GM10266 (cell line): Measurements from ENCODE around the gene WDR83.

Experiments
- DNase-seq: peaks from one replicate; pipeline ENCODE4 v3.0.0; 2012; ENCODE audit errors: extremely low spot score
- TF ChIP-seq, protein P1 (sequence below): IDR thresholded peaks from 2 replicates; pipeline ENCODE4 v1.5.1; 2012; ENCODE audit warnings: mild to moderate bottlenecking, low read depth; ENCODE audit not compliant: control insufficient read depth, insufficient read depth; ENCODE audit errors: missing control alignments

WDR83 gene

DNA sequence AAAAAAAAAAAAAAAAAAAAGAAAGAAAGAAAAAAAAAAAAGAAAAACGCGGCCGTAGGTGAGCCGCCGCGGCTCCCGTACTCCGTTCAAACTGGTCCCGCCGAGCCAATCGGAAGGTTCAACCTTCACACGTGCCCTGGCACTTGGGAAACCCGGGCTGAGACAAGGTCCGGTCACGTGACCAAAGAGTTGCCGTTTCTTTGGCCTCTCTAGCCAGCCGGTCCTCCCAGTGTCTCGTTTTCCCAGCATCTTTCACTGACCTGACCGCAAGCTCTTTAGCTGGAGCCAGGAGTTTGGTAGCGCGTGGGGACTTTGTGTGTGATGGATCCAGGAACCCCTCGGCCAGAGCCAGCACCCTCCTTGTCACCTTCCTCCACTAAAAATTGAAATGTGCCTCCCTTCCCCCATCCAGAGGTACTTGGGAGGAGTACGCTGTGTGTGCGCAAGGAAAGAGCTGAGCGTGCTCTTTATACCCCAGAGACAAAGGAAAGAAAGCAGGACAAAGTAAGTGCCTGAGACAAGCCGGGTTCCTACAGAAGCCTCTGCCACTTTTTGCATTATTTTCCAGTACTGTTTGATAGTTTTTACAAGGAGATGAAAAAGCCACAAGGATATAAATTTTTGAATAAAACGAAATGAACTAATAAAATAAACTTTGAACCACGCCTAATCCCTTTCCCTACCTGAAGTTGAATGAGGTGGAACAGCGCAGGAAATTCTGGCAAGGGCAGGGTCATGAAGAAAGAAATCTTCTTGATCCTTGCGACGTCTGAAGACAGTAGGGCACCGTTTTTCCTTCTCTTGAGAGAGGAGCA is 56.2 kb downstream of the WDR83 start:
- TF ChIP-seq, protein P1, sequence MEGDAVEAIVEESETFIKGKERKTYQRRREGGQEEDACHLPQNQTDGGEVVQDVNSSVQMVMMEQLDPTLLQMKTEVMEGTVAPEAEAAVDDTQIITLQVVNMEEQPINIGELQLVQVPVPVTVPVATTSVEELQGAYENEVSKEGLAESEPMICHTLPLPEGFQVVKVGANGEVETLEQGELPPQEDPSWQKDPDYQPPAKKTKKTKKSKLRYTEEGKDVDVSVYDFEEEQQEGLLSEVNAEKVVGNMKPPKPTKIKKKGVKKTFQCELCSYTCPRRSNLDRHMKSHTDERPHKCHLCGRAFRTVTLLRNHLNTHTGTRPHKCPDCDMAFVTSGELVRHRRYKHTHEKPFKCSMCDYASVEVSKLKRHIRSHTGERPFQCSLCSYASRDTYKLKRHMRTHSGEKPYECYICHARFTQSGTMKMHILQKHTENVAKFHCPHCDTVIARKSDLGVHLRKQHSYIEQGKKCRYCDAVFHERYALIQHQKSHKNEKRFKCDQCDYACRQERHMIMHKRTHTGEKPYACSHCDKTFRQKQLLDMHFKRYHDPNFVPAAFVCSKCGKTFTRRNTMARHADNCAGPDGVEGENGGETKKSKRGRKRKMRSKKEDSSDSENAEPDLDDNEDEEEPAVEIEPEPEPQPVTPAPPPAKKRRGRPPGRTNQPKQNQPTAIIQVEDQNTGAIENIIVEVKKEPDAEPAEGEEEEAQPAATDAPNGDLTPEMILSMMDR, result no peak
- peak; percentile 99 for DNase-seq

DNA sequence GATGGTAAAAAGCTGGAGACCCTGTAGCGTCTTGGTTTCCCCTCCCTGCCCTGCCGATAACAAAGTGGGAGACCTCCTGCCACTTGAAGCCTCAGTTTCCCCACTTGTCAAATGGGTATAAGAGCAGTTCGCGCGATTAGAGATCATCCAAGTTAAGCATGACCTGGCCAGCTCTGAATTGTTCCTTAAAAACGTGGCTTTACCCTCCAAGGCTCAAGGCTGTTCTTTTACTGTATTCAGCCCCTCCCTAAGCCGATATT is 56.7 kb downstream of the WDR83 start:
- DNase-seq, result no peak

DNA sequence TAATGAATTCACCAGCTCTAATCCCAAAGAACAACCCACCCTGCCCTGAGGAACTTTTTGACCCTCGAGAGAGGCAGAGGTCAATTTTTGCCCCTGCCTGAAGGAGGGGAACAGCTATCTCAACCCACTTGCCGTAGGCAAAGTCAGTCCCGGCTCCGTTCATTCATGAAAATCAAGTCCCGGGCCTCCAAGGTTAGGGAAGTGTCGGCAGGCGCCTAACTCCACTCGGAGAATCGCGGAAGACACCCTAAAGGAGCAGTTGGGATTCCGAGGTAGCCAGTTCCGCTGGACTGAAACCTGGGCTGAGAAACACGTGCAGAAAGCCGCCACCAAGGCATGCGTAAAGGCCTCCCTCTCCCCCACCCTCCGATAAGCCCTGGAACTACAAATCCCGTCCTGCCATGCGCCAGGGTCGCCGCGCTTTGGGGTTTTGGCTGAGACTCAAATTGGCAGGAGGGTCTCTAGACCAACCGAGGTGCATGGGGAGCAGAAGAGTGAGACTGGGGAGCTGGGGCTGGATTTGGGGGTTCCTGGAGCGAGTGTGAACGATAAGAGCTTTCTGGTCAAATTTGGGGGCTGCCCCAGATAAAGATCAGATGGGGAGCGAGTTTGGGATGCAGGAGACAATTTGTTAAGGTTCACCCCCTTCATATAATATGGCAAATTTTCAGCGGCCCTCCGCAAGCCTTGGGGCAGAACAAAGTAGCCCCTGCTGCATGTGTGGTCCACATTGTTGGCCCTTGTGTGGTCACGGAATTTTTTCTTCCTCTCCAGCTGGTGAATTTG is 57.2 kb downstream of the WDR83 start, which contains the start of gene TNPO2:
Gene TNPO2, minus strand, starts transcription at position 292 of the 786 bp plus-strand sequence. CDS start 2,955 bp downstream, outside the sequence.
- DNase-seq, result peak; percentile 86

More for the DNA sequence above, 56.7 kb downstream of the WDR83 start:
- TF ChIP-seq, protein P1, result no peak

More for the DNA sequence above, 57.2 kb downstream of the WDR83 start, which contains the start of gene TNPO2:
- TF ChIP-seq, protein P1, result no peak
